ENCODE measurements around the gene ANAPC1. TPM values are rescaled to one million over a fixed set of nuclear protein-coding genes. Genes with fewer than 3 reads are reported as not detected.

The ANAPC1 gene
- total RNA-seq, result 10 to 100 TPM; 14.4 to 40.3 (median 17.7) TPM
- long read RNA-seq, partial matches to known transcripts, result 0 of 1 reads
- long read RNA-seq, other reads (novel, unspliced or antisense), result 0 of 1 reads

GRCh38 chr2:111883661-111884591, at the start of gene ANAPC1:
Gene ANAPC1, minus strand, starts transcription at chr2:111884193. Its CDS starts 3,368 bp downstream, at chr2:111880825.
- Histone ChIP-seq H3K9me3 (no peaks in the 10 kb centered on the region), H3K4me3 (peak within 1 kb of the TSS; percentile 98 to 100 (median 99)), H3K4me1 (peaks cover 0 to 8% (median 3%) of the 10 kb centered on the region in 4 donors), H3K36me3 (peaks cover 0 to 12% (median 0%) of the 10 kb centered on the region in 4 donors), H3K27me3 (no peaks in the 10 kb centered on the region), H3K27ac (peak within 1 kb of the TSS; percentile 70 to 84 (median 79))
- intact Hi-C loops (cut with DNase I), result no loop called here
- 0% methylated on average over 13 of the region's 73 CpGs for WGBS (ENCODE audit: insufficient coverage, low coverage, low lambda C conversion rate, missing lambda C conversion rate)
- TF ChIP-seq CTCF (IDR thresholded peaks at IDR 0.05) (no peak), POLR2A (IDR thresholded peaks at IDR 0.05) (peak; percentile 55)
- peak; percentile 87 to 91 (median 88) for DNase-seq
- peak; percentile 95 to 97 (median 97) for ATAC-seq

- peaks cover 0 to 52% (median 26%) of the 10 kb centered on the region in 4 donors for H3K4me1 ChIP-seq
- no peak for DNase-seq
- WGBS (ENCODE audit: insufficient coverage, low coverage, low lambda C conversion rate, missing lambda C conversion rate), result 26% methylated on average over 2 of the region's 4 CpGs
- intact Hi-C loops (cut with DNase I), result no loop called here
- H3K9me3 ChIP-seq, result no peaks in the 10 kb centered on the region
- H3K27me3 ChIP-seq, result no peaks in the 10 kb centered on the region
- no peak overlapping the region for H3K4me3 ChIP-seq
- peak overlapping the region in 1 of 3 donors; percentile 54 for H3K27ac ChIP-seq
- no peak for TF ChIP-seq CTCF (IDR thresholded peaks at IDR 0.05)
- no peak for TF ChIP-seq POLR2A (IDR thresholded peaks at IDR 0.05)
- peak; percentile 81 to 93 (median 88) for ATAC-seq
- H3K36me3 ChIP-seq, result peaks cover 0 to 2% (median 0%) of the 10 kb centered on the region in 4 donors
These were observed 48.9 kb upstream of the ANAPC1 start for GRCh38 chr2:111932841-111933291.

GRCh38 chr2:111930875-111931274, 46.9 kb upstream of the ANAPC1 start:
- H3K36me3 ChIP-seq, result peaks cover 0 to 2% (median 0%) of the 10 kb centered on the region in 4 donors
- H3K4me1 ChIP-seq, result peaks cover 0 to 68% (median 35%) of the 10 kb centered on the region in 4 donors
- H3K27ac ChIP-seq, result peak overlapping the region; percentile 52 to 67 (median 57)
- ATAC-seq (peak; percentile 9 to 60 (median 35)), DNase-seq (no peak)
- no peaks in the 10 kb centered on the region for H3K27me3 ChIP-seq
- no peaks in the 10 kb centered on the region for H3K9me3 ChIP-seq
- intact Hi-C loops (cut with DNase I), result no loop called here
- no peak overlapping the region for H3K4me3 ChIP-seq
- TF ChIP-seq POLR2A (IDR thresholded peaks at IDR 0.05) (no peak), CTCF (IDR thresholded peaks at IDR 0.05) (no peak)
- WGBS (ENCODE audit: insufficient coverage, low coverage, low lambda C conversion rate, missing lambda C conversion rate), result 13% methylated on average over 2 of the region's 2 CpGs

- ATAC-seq (no peak), DNase-seq (no peak)
- H3K27ac ChIP-seq, result peak overlapping the region; percentile 14 to 67 (median 39)
- peaks cover 0 to 68% (median 35%) of the 10 kb centered on the region in 4 donors for H3K4me1 ChIP-seq
- H3K4me3 ChIP-seq, result no peak overlapping the region
- H3K36me3 ChIP-seq, result peaks cover 0 to 2% (median 0%) of the 10 kb centered on the region in 4 donors
- intact Hi-C loops (cut with DNase I), result no loop called here
- no peaks in the 10 kb centered on the region for H3K27me3 ChIP-seq
- no peak for TF ChIP-seq POLR2A (IDR thresholded peaks at IDR 0.05)
- TF ChIP-seq CTCF (IDR thresholded peaks at IDR 0.05), result no peak
- 66% methylated on average over 6 of the region's 6 CpGs for WGBS (ENCODE audit: insufficient coverage, low coverage, low lambda C conversion rate, missing lambda C conversion rate)
- H3K9me3 ChIP-seq, result no peaks in the 10 kb centered on the region
These were observed 46.4 kb upstream of the ANAPC1 start for GRCh38 chr2:111930409-111930808.

Data from right lobe of liver (tissue), 6 donors.